GM23338 (cell line): ENCODE measurements around the gene SSBP2. TPM values are rescaled to one million over a fixed set of nuclear protein-coding genes. Genes with fewer than 3 reads are reported as not detected.

Source experiments
- ATAC-seq: fragments of 200-7000 bp; cut with Tn5 transposase; 3 replicates; pipeline ENCODE4 v1.9.1; 2020
- DNase-seq: peaks from one replicate; pipeline ENCODE4 v3.0.0-alpha.2; 2015; ENCODE audit warnings: low spot score
- H2AFZ ChIP-seq: fragments of 200-600 bp; sonication (generic); 2 replicates; pipeline ENCODE4 v1.8.0; 2016; ENCODE audit warnings: antibody characterized with exemption, mild to moderate bottlenecking, moderate library complexity
- H3F3A ChIP-seq: fragments of 200-600 bp; sonication (generic); replicated peaks from 2 replicates; pipeline ENCODE4 v1.8.0; 2017; ENCODE audit warnings: antibody characterized with exemption, mixed run types, low read depth
- H3K27ac ChIP-seq: fragments of 200-600 bp; sonication (generic); 2 replicates; pipeline ENCODE4 v1.6.1; 2016; ENCODE audit warnings: low read depth
- H3K27me3 ChIP-seq: fragments of 200-600 bp; sonication (generic); 2 replicates; pipeline ENCODE4 v1.8.0; 2016; ENCODE audit warnings: mild to moderate bottlenecking, mixed run types, moderate library complexity; ENCODE audit not compliant: insufficient read depth
- H3K36me3 ChIP-seq: fragments of 200-600 bp; sonication (generic); 2 replicates; pipeline ENCODE4 v1.8.0; 2016; ENCODE audit warnings: mild to moderate bottlenecking; ENCODE audit not compliant: insufficient read depth
- H3K4me1 ChIP-seq: fragments of 200-600 bp; sonication (generic); 2 replicates; pipeline ENCODE4 v1.8.0; 2016; ENCODE audit warnings: mild to moderate bottlenecking, moderate library complexity; ENCODE audit not compliant: insufficient read depth
- H3K4me2 ChIP-seq: fragments of 200-600 bp; sonication (generic); 2 replicates; pipeline ENCODE4 v1.7.1; 2017; ENCODE audit warnings: mixed run types
- H3K4me3 ChIP-seq: fragments of 200-600 bp; sonication (generic); 2 replicates; pipeline ENCODE4 v1.6.1; 2016; ENCODE audit warnings: mixed run types
- H3K79me2 ChIP-seq: fragments of 200-600 bp; sonication (generic); replicated peaks from 2 replicates; pipeline ENCODE4 v1.8.0; 2017; ENCODE audit warnings: mild to moderate bottlenecking; ENCODE audit not compliant: insufficient read depth
- H3K9me2 ChIP-seq: fragments of 200-600 bp; sonication (generic); 2 replicates; pipeline ENCODE4 v1.8.0; 2017; ENCODE audit not compliant: insufficient read depth
- H4K20me1 ChIP-seq: fragments of 200-600 bp; sonication (generic); replicated peaks from 2 replicates; pipeline ENCODE4 v1.8.0; 2017; ENCODE audit warnings: mild to moderate bottlenecking; ENCODE audit not compliant: insufficient read depth
- H3K27ac Mint-ChIP-seq: 2 replicates; pipeline ENCODE4 v1.8.0; 2020; ENCODE audit warnings: inconsistent platforms, mild to moderate bottlenecking, moderate library complexity, mixed read lengths
- H3K27me3 Mint-ChIP-seq: 3 replicates; pipeline ENCODE4 v1.8.0; 2022; ENCODE audit warnings: low read depth, mild to moderate bottlenecking, moderate library complexity, mixed read lengths, inconsistent platforms; ENCODE audit not compliant: insufficient read depth, poor library complexity
- H3K36me3 Mint-ChIP-seq: 3 replicates; pipeline ENCODE4 v1.8.0; 2021; ENCODE audit warnings: low read depth, mild to moderate bottlenecking, inconsistent platforms, moderate library complexity, mixed read lengths
- H3K4me1 Mint-ChIP-seq: 3 replicates; pipeline ENCODE4 v1.8.0; 2020; ENCODE audit warnings: mild to moderate bottlenecking, inconsistent platforms, mixed read lengths
- H3K4me3 Mint-ChIP-seq: 3 replicates; pipeline ENCODE4 v1.8.0; 2021; ENCODE audit warnings: moderate library complexity, mild to moderate bottlenecking, inconsistent platforms, mixed read lengths
- H3K9me3 Mint-ChIP-seq: 3 replicates; pipeline ENCODE4 v1.8.0; 2020; ENCODE audit warnings: moderate library complexity, mild to moderate bottlenecking, inconsistent platforms, mixed read lengths
- CREB1 ChIP-seq: fragments of 250-450 bp; sonication (Bioruptor Pico); IDR thresholded peaks from 2 replicates; pipeline ENCODE4 v1.5.0; 2020; ENCODE audit warnings: low read depth, mild to moderate bottlenecking, moderate library complexity
- EZH2phosphoT487 ChIP-seq: fragments of 200-600 bp; sonication (generic); IDR thresholded peaks from one replicate; pipeline ENCODE4 v1.8.1; 2018; ENCODE audit warnings: antibody characterized with exemption; ENCODE audit not compliant: unreplicated experiment
- POLR2AphosphoS5 ChIP-seq: IDR thresholded peaks from 2 replicates; pipeline ENCODE4 v1.6.1; 2016; ENCODE audit warnings: antibody characterized with exemption, low read depth
- ZNF114 ChIP-seq: fragments of 250-450 bp; sonication (Bioruptor Pico); IDR thresholded peaks from 2 replicates; pipeline ENCODE4 v1.5.0; 2020; ENCODE audit warnings: mild to moderate bottlenecking, moderate library complexity
- ZNF462 ChIP-seq: fragments of 250-450 bp; sonication (Bioruptor Pico); IDR thresholded peaks from 2 replicates; pipeline ENCODE4 v1.5.0; 2020; ENCODE audit warnings: mild to moderate bottlenecking, moderate library complexity
- polyA plus RNA-seq: library from polyadenylated mRNA; unstranded; fragments of >200 nt; fragmentation: Nextera tagmentation; extraction: Ambion mirVana; gene quantifications from 2 replicates; pipeline ENCODE4 v1.2.1, GENCODE V29; 2016
- total RNA-seq: library from RNA; depleted of rRNA; stranded (reverse); fragments of >200 nt; shearing (Covaris generic); gene quantifications from 2 replicates; pipeline ENCODE4 v1.2.3, GENCODE V29; 2014

Gene SSBP2
- total and polyA plus RNA-seq, 2 experiments from 2014 or later = 21.5 to 24.7 TPM

GRCh38 chr5:81755320-81755719 is 4.4 kb upstream of the SSBP2 start:
- Mint-ChIP-seq H3K27ac (peak overlapping the region; percentile 90), H3K9me3 (no peaks in the 10 kb centered on the region; the same call in 2 of the 3 replicates), H3K4me3 (peak overlapping the region; percentile 44; the same call in 2 of the 3 replicates), H3K27me3 (peaks cover 5% of the 10 kb centered on the region), H3K36me3 (no peaks in the 10 kb centered on the region), H3K4me1 (peaks cover 55% of the 10 kb centered on the region)
- peak overlapping the region; percentile 4; the same call in 1 of the 2 replicates for H3K4me2 ChIP-seq
- peak; percentile 27 for ATAC-seq
- H3F3A ChIP-seq = no peaks in the 10 kb centered on the region
- TF ChIP-seq ZNF462 (peak; percentile 71; the same call in 1 of the 2 replicates), EZH2phosphoT487 (no peak)
- no peaks in the 10 kb centered on the region for H3K36me3 ChIP-seq
- peaks cover 52% of the 10 kb centered on the region for H3K4me1 ChIP-seq
- DNase-seq = peak; percentile 91
- no peaks in the 10 kb centered on the region for H3K79me2 ChIP-seq
- H4K20me1 ChIP-seq = no peaks in the 10 kb centered on the region
- H3K27ac ChIP-seq = peak overlapping the region; percentile 77
- no peak overlapping the region for H3K4me3 ChIP-seq
- H2AFZ ChIP-seq = no peak overlapping the region
- H3K9me2 ChIP-seq = no peaks in the 10 kb centered on the region
- H3K27me3 ChIP-seq = peaks cover 16% of the 10 kb centered on the region

GRCh38 chr5:81754621-81755020 is 3.7 kb upstream of the SSBP2 start:
- Mint-ChIP-seq H3K4me1 (peaks cover 51% of the 10 kb centered on the region), H3K36me3 (no peaks in the 10 kb centered on the region), H3K4me3 (no peak overlapping the region), H3K9me3 (no peaks in the 10 kb centered on the region; the same call in 2 of the 3 replicates), H3K27ac (peak overlapping the region; percentile 44; the same call in 1 of the 2 replicates), H3K27me3 (peaks cover 7% of the 10 kb centered on the region)
- no peaks in the 10 kb centered on the region for H3K36me3 ChIP-seq
- no peaks in the 10 kb centered on the region for H3F3A ChIP-seq
- TF ChIP-seq POLR2AphosphoS5 (no peak), ZNF114 (CRISPR knock-in tag) (no peak), CREB1 (no peak)
- H2AFZ ChIP-seq = no peak overlapping the region
- H3K4me1 ChIP-seq = peaks cover 46% of the 10 kb centered on the region
- H3K79me2 ChIP-seq = no peaks in the 10 kb centered on the region
- H3K4me3 ChIP-seq = peak overlapping the region; percentile 14
- no peak for ATAC-seq
- no peaks in the 10 kb centered on the region for H4K20me1 ChIP-seq
- no peak for DNase-seq
- peaks cover 16% of the 10 kb centered on the region for H3K27me3 ChIP-seq
- H3K4me2 ChIP-seq = peak overlapping the region; percentile 57
- H3K27ac ChIP-seq = 0 out of 2 replicates have a peak overlapping the region, but pooled peaks have one; percentile 17
- H3K9me2 ChIP-seq = no peaks in the 10 kb centered on the region
